GM18508 (cell line): ENCODE results near the gene METRN.

ENCODE experiments used
- ATAC-seq: cut with Tn5 transposase; IDR thresholded peaks from one replicate; pipeline ENCODE4 v1.9.1; 2021; ENCODE audit warnings: moderate number of reproducible peaks; ENCODE audit not compliant: insufficient read depth, unreplicated experiment

Gene METRN

GRCh38 chr16:767743-768235 is 52.9 kb downstream of the METRN start:
- ATAC-seq, result no peak

GRCh38 chr16:768428-768827 is 53.5 kb downstream of the METRN start:
- ATAC-seq, result no peak
